Activated gamma-delta T cell treated with Interleukin-2 at 50 U/mL for 16 hours (primary cell): ENCODE measurements around the gene SLC17A9.
"Not testable (repeated sequence)": the region's sequence is repeated elsewhere in the genome, so short reads cannot be mapped to it uniquely, and the experiment has no call there.

Experiments used
- DNase-seq: peaks from one replicate; pipeline ENCODE4 v3.0.0-alpha.2; 2020

SLC17A9 gene

DNA sequence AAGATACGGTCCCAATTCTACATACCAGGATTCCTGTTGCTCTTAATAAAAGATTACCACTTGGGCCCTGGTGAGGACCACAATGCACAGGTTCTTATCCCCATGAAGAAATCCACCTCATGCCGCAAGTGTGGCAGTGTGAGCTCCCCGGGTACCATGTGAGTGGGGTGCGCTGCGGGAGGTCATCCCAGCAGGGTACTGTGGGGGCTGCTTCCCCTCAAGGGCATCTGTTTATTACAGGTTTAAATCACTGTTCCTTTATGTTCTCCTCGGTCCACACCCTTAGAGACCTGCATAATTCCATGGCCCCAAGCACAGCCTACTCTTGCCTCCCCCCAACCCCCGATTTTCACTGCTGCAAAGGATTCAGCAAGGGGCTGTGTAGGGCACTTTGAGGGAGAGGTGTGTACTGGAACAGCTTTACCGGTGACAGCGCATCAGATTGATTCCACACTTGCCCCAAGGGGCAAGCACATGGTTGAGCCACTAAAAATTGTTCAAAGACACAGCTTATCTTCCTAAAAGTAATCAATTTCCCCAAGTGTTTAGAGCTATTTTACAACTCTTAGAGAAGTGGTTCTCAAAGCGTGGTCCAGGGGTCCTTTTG, 32.4 kb upstream of the SLC17A9 start:
- DNase-seq = no peak

DNA sequence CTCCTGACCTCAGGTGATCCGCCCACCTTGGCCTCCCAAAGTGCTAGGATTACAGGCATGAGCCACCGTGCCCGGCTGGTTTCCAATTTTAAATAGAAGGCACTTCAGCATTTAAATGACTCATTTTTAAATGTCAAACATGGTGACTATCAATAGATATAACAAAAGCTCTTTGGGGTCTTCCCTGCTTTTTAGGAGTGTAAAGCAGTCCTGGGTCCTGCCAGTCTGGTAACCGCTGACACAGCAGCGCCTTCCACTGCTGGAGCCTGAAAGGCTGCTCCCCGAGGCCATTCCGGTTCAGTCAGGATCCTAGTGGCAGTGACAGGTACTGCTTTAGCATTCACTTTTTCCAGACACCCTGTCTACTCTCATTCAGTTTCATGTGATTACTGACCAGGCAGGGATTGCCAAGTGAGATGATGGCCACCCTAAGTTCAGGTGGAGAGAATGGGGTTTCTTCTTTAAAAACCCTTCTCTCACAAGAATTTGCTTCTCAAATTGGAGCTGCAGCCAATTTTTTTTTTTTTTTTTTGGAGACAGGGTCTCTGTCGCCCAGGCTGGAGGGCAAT, 31.3 kb upstream of the SLC17A9 start:
- peak; percentile 47 for DNase-seq

DNA sequence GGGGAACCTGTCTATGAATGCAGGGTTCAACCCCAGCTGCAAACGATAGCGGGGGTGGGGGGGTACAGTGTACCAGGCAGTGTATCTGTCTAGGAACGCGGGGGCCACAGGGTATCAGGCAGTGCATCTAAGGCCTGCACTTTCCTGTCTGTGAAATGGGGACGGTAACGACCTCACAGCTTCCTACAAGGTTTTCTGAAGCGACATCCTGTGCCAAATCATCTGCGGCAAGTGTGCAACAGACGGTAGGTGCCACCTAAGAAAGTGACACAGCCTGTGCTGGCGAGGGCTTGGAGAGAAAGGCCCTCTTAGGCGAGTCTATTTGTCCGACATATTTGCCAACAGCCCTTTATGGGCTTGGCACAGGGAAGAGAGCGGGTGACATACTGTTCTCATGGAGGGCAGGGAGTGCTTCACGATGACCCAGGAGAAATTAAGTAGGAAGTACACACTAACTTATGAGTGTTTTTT, 30.0 kb upstream of the SLC17A9 start:
- peak; percentile 54 for DNase-seq

DNA sequence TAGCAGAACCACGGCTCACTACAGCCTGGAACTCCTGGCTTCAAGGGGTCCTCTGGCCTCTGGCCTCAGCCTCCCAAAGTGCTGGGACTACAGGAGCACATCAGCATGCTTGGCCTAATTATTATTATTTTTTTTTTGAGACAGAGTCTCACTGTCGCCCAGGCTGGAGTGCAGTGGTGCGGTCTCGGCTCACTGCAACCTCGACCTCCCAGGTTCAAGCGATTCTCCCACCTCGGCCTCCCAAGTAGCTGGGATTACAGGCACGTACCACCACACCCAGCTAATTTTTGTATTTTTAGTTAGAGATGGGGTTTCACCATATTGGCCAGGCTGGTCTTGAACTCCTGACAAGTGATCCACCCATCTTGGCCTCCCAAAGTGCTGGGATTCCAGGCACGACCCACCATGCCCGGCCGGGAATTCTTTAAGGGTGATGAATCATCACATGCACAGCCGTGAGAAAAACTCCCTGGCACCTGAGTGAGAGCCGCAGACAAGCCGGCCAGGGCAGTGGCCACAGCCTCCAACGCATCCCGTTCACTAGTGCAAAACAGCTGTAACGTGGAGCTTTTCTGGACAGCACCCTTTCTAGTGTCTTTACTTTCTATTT, 29.3 kb upstream of the SLC17A9 start:
- DNase-seq = not testable (repeated sequence)

DNA sequence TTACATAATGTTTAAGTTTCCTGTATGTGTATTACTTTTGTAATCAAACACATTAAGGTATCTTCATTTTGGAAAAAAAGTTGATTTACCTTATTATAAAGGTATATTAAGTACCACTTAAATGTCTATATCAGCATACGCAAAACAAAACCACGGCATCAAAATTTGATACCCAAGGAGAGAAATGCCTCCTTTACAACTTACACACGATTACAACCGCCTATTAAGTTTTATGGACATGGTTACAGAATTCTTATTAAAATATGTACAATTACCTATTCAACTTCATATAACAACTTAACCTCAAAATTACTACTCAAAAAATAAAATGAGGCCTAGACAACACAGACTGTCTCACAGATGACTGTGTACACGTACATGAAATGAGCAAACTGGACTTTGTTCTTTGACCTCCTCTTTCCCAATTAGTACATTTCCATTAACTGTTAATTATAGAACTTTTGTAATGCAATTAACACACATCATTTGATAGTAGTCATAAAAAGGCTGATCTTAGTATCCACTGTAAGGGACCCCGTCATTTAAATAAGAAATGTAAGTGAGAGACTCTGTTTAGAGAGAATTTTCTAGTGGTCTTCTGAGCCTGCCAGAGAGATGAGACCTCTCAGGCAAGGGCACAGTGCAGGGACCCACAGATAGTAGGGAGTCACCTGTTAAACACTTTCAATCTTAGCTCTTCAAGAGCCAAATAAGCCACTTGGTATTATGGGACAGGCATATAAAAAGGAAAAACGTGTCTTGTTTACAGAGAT, 28.7 kb upstream of the SLC17A9 start:
- no peak for DNase-seq

DNA sequence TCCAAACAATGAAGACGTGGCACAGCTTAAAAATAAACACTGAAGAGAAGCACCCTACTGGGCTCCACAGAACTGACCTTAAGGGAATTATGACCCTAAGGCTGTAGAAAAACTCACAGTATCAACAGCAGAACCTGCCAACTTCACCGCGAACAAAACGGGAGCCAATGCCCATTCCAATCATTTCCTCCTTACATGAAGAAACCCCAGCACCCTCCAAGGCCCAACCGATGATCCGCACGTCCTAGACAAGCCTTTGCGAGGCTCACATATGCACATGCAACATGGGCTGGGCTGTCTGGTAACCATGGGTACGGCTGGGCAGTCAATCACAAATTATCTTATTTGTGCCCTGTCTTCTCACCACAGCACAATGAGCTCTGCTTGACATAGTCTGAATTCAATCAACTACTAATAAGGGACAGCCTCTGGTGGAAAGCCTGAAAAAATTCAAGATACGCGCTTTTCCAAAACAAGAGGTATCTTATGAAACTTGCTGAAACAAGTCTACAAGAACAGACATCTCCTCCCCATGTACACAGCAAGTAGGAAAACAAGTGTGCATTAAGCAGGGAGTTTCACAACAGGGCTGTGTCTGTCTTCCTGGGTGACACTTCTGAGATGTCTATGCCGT, 27.9 kb upstream of the SLC17A9 start:
- no peak for DNase-seq

DNA sequence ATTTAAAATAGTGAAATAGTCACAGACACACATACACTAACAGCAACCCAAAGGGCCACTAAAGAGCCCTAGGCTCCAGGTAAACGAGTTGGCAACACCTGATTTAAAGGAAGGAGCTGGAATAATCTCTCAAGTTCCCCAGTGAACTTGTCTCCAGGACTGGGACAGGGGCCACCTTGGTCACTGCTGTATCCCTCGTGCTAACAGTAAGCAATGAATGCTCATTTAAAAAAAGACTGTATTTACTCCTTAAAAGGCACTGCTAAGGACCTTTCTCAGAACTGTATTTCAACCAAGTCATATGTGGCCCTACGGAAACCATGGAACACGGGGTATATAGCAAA, 27.5 kb upstream of the SLC17A9 start:
- no peak for DNase-seq

DNA sequence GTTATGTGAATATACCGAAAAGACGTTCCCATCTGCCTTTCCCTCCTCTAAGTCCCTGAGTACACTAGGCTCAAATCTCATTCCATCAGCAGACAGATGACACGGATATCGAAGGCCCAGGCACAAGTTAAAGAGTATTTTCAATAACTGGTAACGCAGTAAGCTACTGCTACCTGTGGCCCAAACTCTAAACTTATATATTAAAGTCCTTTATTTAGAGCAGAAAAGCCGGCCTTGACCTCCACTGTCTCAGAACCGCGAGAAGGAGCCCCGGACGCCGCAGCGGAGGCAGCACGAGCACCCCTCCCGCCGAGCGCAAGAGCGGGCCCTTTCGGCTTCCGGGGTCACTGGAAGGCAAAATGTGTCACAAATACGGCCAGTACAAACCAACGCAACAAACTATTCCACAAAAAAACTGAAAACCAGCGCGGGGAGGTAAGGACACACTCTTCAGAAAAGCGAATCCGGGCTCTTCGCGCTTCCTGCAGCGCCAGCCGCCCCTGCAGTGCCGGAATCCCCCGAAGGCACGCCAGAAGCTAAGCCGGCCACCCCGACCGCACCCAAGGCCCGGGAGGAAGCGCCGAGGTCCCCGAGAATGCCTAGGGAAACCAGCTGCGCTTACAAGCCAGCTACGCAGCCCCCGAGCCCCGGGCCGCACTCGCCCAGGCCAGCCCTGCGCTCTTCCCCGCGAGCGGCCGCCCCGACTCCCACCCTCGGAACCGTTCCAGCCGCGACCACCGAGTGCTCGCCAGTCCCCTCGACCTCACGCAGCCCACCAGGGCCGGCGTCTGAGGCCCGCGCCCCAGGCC, 26.9 kb upstream of the SLC17A9 start:
- peak; percentile 40 for DNase-seq

DNA sequence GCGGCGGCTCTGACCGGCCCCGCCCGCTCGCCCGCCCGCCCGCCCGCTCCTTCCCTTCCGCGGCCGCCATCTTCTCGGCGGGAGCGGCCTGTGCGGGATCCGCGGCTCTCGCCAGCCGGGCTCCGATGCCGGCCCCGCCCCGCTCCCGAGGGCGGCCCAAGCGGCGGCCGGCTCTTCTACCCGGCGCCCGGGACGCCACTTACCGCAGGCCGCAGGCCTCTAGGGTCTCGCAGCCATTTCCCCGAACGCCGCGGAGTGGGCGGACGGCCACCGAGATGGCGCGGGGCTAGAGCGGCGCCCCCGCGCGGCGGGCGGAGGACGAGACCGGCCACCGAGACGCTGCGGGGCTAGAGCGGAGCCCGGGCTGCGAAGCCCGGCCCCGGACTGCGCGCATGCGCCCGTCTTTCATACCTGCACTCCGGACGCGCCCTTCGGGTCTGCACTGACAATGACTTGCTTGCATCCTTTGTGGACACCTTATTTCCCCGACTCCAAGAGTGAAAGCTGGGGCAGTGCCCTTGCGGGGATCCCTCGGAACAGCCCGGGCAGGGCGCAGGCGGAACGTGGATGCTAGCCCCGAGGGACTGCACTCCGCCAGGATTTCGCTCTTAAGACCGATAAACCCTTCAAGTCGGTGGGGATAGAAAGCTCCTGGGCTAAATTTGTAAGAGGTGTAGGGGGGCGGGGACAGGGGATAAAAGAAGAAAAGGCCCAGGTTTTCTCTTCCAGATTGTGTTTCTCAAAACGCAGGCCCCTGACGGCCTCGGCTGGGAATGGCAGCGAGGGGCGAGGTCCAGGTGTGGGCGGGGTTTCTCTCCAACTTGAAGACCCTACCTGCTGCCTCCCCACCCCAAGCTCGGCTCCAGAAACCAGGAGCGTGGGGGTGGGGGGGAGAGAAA, 26.0 kb upstream of the SLC17A9 start, which contains the start of gene DIDO1:
TSS of gene DIDO1 (minus strand) at position 277 of the 899 bp plus-strand sequence.
- peak; percentile 89 for DNase-seq

DNA sequence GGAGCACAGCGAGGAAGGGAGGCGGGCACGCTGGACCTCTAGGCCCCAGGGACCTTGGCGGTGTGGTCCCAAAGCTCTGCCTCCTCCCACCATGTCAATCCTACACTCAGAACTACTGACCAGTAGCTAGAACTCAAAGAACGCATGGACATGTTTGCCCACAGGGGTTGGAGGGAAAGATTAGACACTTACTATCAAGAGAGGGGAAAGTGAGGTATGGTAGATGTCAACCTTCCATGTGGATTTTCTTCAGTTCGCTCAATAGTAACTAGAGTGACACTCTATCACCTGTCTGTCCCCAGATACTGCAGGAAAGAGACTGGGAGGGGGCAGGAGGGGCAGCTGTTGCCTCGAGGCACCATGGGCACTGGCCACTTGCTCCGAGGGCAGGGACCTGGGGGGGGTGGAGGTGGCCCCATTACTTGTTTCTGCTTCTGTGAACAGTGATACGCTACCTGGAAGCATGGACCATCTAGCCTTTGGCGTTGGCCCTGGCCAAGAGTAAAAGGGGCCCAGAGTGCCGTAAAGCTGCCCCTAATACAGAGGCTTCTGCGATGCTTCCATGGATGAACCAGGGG, 25.3 kb upstream of the SLC17A9 start:
- DNase-seq = no peak

DNA sequence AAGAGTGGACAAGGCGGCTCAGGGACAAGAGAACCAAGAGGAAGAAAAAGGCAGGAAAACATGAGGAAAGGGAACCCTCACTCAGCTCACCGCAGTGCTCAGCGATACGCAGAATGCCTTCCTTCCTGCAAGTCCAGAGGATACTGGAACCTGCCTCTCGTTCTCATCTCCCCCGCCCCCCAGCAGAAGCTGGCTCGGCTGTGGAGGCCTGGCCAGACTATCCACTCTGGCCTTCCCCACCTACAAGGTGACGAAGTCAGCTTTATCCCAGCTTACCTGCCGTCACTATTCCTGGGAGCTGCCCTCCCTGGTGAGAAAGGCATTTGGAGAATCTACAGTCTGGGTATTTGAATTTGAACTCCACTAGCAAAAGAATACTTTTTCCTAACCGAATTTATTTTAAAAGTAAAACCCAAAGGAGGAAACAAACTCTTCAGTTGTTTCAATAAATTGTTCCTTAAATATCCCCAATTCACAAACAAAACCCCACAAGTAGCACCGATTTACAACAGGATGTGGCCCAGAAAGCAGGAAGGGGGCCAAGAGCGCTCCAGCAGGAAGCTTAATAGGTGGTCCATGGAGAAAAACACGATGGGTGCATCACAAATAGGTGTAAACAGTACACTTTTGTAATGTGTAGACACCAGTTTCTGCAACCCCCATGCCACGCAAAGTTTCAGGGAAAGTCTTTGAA, 24.1 kb upstream of the SLC17A9 start:
- DNase-seq = no peak

DNA sequence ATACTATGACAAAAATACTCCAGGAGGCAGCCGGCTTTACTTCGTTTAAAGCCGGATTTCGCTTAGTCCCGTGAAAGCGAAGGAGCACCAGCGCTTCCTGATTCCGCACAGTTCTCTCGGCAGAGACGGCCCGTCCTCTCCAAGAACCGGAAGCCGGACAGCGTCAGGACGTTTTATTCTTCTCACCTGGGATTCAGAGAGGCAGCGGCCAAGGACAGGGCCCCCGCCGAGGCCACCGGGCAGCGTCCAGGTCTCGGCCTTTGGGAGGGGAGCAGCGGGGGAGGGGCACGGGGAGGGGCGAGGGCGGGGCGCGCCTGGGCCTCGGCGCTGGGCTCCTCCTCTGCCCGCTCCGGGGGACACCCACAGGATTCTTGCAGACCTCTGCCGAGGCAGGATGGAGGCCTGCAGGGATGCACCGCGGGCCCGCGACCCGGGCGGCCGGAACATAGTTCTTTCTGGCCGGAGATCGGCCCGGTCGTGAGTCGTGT, 23.4 kb upstream of the SLC17A9 start:
- DNase-seq = peak; percentile 52

DNA sequence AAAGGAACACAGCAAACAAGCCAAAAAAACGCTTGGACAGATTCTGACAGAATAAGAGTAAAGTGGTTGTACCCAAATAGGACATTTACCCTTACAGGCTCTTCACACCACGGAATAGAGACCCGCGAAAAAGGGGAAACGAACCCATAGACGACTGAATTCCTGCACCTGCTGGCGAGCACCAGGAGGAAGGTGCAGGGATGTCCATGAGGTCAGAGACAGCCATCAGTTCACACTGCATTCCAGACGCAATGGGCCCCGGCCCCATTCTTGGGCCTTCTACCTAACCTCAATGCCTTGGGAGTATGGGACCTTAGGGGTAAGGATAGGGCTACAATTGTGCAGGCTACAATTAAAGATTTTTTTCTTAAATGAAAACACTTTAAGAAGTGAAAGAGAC, 21.0 kb upstream of the SLC17A9 start:
- no peak for DNase-seq

DNA sequence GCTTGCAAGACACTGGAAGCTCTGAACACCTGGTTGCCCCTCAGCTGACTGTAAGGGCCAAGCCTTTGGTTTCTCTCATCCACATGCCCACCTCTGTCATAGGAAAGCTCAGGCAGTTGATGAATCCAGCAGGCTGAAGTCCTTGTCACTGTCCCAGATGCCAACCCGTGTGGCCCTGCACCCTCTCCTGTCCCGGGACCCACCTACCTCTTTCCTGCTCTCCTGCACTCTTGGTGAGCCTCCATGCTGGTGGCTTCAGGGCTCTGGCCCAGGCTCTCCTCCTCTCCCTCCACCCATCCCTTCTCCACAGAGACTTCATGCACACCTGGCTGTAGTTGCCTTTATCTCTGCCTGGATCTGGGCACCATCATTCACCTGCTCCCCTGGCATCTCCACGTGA, 18.5 kb upstream of the SLC17A9 start:
- no peak for DNase-seq

DNA sequence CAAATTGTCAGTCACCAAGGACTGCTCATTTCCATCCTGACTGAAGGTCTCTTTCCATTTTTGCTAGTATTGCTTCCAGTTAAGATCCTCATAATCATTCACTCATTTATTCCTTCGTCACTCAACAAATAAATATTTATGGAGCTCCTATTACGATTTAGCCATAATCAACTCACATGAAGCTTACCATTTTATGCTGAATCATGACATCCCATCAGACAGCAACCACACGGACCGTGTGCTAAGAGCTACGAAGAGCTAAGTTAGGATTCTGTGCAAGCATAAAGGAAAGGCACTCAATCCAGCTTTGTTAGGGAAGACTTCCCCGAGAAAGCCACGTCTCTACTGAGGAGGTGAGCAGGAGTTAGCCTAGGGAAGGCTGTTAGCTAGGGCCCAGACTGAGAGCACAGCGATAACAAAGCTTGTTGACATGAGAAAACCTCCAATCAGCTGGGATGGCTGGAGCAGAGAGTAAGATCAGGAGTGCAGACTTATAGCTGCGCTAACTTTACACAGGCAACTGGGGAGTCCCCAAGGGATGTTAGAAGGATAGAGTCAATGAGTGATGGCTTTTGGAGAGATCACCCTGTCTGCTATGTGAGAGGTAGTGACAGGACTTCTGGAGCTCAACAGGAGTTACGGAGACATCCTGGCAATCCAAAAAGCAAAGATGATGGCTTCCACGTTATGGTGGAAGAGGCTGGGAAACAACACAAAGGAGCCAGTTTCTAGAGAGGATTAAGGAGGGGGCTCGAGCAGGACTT, 17.1 kb upstream of the SLC17A9 start:
- DNase-seq = no peak

DNA sequence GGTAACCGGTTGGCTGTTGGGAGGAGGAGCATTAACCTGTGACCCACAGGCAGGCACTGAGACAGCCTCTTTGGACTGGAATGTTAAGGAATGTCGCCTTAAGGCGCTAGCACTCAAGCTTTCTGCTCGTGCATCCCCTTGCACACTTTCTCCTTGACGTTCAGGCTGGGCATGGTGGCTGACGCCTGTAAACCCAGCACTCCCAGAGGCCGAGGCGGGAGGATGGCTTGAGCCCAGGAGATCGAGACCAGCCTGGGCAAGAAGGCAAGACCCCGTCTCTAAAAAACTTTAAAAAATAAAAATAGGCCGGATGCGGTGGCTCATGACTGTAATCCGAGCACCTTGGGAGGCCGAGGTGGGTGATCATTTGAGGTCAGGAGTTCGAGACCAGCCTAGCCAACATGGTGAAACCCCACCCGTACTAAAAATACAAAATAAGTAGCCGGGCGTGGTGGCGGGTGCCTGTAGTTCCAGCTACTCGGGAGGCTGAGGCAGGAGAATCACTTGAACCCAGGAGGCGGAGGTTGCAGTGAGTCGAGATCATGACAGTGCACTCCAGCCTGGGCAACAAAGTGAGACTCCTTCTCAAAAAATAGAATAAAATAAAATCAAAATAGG, 16.4 kb upstream of the SLC17A9 start:
- DNase-seq = no peak

DNA sequence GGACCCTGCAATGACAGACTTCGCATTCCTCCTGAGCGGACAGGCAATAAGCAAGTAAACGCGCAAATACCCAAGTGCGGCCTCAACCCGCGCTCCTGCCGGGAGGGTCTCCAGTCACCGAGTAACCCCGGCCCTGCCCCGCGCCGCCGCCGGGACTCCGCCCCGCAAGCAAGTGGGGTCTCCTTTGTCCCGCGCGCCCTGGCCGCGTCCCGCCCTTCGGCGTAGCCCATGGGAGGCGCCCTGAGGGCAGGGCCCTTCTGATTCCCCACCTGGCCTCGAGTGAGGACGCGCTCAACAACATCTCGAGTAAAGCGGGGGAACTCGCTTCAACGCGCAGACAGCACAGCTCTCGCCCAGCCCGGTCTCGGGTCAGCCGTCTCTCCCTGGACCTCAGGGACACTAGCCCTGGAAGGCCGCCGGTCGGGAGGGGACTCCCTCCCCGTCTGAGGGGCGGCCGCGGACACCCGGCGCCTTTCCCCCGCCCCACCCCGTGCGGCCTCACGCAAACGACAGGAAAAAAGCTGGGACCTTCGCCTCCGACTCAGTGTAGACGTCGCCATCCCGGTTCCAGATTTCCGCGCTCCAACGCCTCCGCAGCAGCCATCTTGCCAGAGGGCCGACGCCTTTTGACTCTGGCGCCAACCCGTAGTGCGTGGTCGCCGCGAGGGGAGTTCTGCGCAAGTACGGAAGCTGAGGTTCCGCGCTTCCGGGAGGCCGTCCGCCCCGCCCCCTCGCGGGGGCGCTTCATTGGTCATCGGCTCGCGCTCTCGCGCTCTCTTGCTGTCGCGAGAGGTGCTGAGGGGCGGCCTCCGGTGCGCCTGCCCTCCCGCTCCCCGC, 15.0 kb upstream of the SLC17A9 start:
- DNase-seq = peak; percentile 97
